ENCODE data around the gene CD300LD.

The CD300LD gene

DNA sequence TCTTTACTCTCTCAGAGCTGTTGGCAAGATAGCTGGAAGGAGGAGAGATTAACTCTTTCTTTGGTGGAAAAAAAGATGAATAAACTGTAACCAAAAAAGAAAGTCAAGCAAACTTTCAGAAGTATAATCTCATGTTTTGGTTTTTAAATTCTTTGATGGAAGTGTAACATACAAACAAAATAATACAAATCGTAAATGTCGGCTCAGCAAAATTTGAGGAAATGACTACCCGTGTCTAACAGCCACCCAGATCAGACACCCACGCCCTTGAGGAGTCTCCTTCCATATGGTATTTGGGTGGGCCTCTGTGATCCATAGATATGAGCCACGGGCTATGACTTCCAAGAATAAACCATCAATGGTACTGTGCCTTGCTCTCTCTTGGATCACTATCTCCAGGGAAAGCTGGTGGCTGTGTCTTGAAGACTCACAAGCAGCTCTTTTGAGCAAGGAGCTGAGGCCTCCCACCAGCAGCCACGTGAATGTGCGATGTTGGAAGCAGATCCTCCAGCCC, 36.6 kb downstream of the CD300LD start:
- Mint-ChIP-seq H3K27me3 (ENCODE audit: low read depth) (peaks cover 47% of the 10 kb centered on the region), H3K9me3 (peaks cover 15% of the 10 kb centered on the region), H3K4me1 (no peaks in the 10 kb centered on the region), H3K36me3 (ENCODE audit: low read depth) (no peaks in the 10 kb centered on the region), H3K4me3 (no peak overlapping the region), H3K27ac (no peak overlapping the region)
- TF ChIP-seq, protein P1, sequence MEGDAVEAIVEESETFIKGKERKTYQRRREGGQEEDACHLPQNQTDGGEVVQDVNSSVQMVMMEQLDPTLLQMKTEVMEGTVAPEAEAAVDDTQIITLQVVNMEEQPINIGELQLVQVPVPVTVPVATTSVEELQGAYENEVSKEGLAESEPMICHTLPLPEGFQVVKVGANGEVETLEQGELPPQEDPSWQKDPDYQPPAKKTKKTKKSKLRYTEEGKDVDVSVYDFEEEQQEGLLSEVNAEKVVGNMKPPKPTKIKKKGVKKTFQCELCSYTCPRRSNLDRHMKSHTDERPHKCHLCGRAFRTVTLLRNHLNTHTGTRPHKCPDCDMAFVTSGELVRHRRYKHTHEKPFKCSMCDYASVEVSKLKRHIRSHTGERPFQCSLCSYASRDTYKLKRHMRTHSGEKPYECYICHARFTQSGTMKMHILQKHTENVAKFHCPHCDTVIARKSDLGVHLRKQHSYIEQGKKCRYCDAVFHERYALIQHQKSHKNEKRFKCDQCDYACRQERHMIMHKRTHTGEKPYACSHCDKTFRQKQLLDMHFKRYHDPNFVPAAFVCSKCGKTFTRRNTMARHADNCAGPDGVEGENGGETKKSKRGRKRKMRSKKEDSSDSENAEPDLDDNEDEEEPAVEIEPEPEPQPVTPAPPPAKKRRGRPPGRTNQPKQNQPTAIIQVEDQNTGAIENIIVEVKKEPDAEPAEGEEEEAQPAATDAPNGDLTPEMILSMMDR (IDR thresholded peaks at IDR 0.05; ENCODE audit: unreplicated experiment in 3 of 3): no peak

DNA sequence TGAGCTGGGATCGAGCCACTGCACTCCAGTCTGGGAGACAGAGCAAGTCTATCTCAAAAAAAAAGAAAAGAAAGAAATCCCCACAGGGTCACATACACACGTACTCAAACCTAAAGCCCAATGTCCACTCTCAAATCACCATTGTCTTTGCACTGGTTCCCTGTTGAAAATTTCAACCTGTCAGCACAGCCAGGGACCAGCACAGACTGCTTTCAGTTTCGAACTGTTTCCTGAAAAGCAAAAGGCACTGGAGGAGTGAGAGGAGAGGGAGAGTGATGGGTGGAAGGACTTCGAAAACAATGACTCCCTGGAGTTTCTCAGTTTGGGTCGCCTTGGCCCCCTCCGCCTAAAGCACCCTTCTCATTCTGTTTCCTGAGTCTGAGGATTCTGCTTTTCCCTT, 37.2 kb downstream of the CD300LD start:
- H3K9me3 Mint-ChIP-seq: peaks cover 15% of the 10 kb centered on the region
- H3K27ac Mint-ChIP-seq: no peak overlapping the region
- no peaks in the 10 kb centered on the region for H3K36me3 Mint-ChIP-seq (ENCODE audit: low read depth)
- TF ChIP-seq, protein P1 (IDR thresholded peaks at IDR 0.05; ENCODE audit: unreplicated experiment in 3 of 3): no peak
- H3K27me3 Mint-ChIP-seq (ENCODE audit: low read depth): peaks cover 42% of the 10 kb centered on the region
- no peak overlapping the region for H3K4me3 Mint-ChIP-seq
- no peaks in the 10 kb centered on the region for H3K4me1 Mint-ChIP-seq

DNA sequence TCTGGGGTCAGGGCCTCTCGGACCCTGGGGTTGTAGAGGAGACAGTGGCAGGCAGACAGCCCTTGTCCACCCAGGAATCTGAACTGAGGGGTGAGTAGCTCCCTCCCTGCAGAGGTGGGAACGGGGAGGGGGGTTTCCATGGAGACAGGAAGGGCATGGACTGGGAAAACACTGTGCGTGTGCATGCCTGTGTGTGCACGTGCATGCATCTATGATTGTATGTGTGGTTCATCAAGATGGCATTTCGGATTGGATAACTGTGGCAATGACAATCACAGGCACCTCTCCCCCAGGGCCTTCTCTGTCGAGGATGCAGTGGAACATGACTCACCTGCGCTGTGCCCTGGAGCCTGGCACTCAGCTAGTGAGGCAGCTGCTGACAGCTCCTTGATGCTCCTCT, 40.0 kb downstream of the CD300LD start:
- Mint-ChIP-seq H3K27ac (no peak overlapping the region), H3K27me3 (ENCODE audit: low read depth) (peaks cover 36% of the 10 kb centered on the region), H3K4me1 (no peaks in the 10 kb centered on the region), H3K9me3 (peaks cover 4% of the 10 kb centered on the region), H3K4me3 (no peak overlapping the region), H3K36me3 (ENCODE audit: low read depth) (no peaks in the 10 kb centered on the region)
- TF ChIP-seq, protein P1 (IDR thresholded peaks at IDR 0.05; ENCODE audit: unreplicated experiment in 3 of 3): no peak

DNA sequence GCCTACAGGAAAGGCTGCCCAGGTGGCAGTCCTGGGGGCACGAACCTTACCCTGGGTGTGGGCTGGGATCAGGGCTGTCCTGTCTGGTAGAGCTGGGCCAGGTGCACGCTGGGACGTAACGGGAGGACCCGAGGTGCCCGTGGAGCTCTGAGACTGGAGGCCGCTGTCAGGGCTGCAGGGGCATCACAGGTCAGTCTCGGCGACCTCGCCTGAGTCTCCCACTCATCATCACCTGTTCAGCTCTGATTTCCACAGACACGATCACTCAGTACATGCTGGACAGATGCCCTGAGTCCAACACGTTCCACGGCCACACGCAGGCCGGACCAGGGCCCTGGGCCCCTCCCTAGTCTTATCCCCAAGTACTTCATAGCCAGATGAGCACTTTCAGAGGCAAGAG, 41.5 kb downstream of the CD300LD start:
- no peaks in the 10 kb centered on the region for H3K4me1 Mint-ChIP-seq

DNA sequence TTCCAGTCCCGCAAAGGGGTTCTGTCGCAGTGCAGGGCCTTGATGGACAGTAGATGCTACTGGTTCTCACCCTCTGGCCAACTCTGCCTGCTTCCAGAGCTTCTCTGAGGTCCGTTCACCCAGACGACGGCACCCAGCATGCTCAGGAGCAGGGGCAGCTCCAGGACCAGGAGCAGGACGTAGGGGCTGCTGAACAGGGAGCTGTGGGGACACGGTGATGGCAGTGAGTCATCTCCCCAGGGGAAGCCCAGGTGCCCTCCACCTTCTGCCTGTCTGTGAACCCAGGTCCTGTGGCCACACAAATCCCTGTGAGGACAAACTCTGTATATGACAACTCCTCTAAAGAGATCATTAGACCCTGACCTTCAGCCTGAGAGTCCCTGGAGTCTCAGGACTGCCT, 42.7 kb downstream of the CD300LD start:
- H3K27ac Mint-ChIP-seq: no peak overlapping the region
- TF ChIP-seq, protein P1 (IDR thresholded peaks at IDR 0.05; ENCODE audit: unreplicated experiment in 3 of 3): no peak
- peaks cover 33% of the 10 kb centered on the region for H3K27me3 Mint-ChIP-seq (ENCODE audit: low read depth)
- no peaks in the 10 kb centered on the region for H3K9me3 Mint-ChIP-seq
- H3K36me3 Mint-ChIP-seq (ENCODE audit: low read depth): no peaks in the 10 kb centered on the region
- H3K4me3 Mint-ChIP-seq: no peak overlapping the region
- H3K4me1 Mint-ChIP-seq: no peaks in the 10 kb centered on the region

More for the DNA sequence above, 41.5 kb downstream of the CD300LD start:
- Mint-ChIP-seq H3K27me3 (ENCODE audit: low read depth) (peaks cover 32% of the 10 kb centered on the region), H3K27ac (no peak overlapping the region), H3K36me3 (ENCODE audit: low read depth) (no peaks in the 10 kb centered on the region), H3K9me3 (no peaks in the 10 kb centered on the region), H3K4me3 (no peak overlapping the region)
- TF ChIP-seq, protein P1 (IDR thresholded peaks at IDR 0.05; ENCODE audit: unreplicated experiment in 3 of 3): no peak

DNA sequence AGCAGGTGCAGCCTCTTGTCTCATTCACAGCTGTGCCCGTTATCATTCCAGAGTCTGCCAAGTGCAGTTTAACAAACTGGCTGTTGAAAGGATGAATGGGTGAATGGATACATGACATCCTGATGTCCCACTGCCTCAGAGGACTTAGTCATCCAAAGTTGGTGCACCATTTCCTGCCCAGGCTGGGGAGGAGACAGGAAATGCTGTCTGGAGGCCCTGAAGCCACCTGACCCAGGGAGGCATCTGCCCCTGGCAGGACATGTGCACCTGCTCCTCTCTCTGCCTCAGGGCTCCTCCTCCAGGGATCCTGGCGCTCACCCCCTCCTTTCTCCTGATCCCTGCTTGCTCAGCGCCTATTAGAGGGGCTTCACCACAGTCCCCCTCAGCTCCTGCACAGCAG, 44.3 kb downstream of the CD300LD start:
- no peaks in the 10 kb centered on the region for H3K4me1 Mint-ChIP-seq
- no peaks in the 10 kb centered on the region for H3K36me3 Mint-ChIP-seq (ENCODE audit: low read depth)
- no peak overlapping the region for H3K4me3 Mint-ChIP-seq
- H3K9me3 Mint-ChIP-seq: no peaks in the 10 kb centered on the region
- no peak overlapping the region for H3K27ac Mint-ChIP-seq
- peaks cover 27% of the 10 kb centered on the region for H3K27me3 Mint-ChIP-seq (ENCODE audit: low read depth)
- TF ChIP-seq, protein P1 (IDR thresholded peaks at IDR 0.05; ENCODE audit: unreplicated experiment in 3 of 3): no peak
